ENCODE data around the gene C19orf44.

Gene C19orf44

GRCh38 chr19:16522559-16523377, 26.6 kb downstream of the C19orf44 start:
- no peaks in the 10 kb centered on the region for H3K9me3 Mint-ChIP-seq
- peaks cover 53% of the 10 kb centered on the region for H3K36me3 Mint-ChIP-seq (ENCODE audit: insufficient read depth)
- ATAC-seq (replicated peaks; ENCODE audit: extremely low read depth, poor library complexity, severe bottlenecking) (no peak), DNase-seq (ENCODE audit: low spot score in 2 of 2) (no peak)
- H3K27ac Mint-ChIP-seq (ENCODE audit: low read depth): no peak overlapping the region
- H3K4me3 Mint-ChIP-seq: no peak overlapping the region
- no peaks in the 10 kb centered on the region for H3K27me3 Mint-ChIP-seq
- peaks cover 3% of the 10 kb centered on the region for H3K4me1 Mint-ChIP-seq

- Mint-ChIP-seq H3K4me1 (no peaks in the 10 kb centered on the region), H3K9me3 (no peaks in the 10 kb centered on the region), H3K27ac (ENCODE audit: low read depth) (no peak overlapping the region), H3K4me3 (no peak overlapping the region), H3K27me3 (no peaks in the 10 kb centered on the region), H3K36me3 (ENCODE audit: insufficient read depth) (peaks cover 47% of the 10 kb centered on the region)
- ATAC-seq (replicated peaks; ENCODE audit: extremely low read depth, poor library complexity, severe bottlenecking) (no peak), DNase-seq (ENCODE audit: low spot score in 2 of 2) (no peak)
These were observed 29.0 kb downstream of the C19orf44 start for GRCh38 chr19:16524991-16525734.

- Mint-ChIP-seq H3K36me3 (ENCODE audit: insufficient read depth) (peaks cover 42% of the 10 kb centered on the region), H3K4me3 (no peak overlapping the region), H3K9me3 (no peaks in the 10 kb centered on the region), H3K27ac (ENCODE audit: low read depth) (no peak overlapping the region), H3K27me3 (no peaks in the 10 kb centered on the region), H3K4me1 (no peaks in the 10 kb centered on the region)
- ATAC-seq (replicated peaks; ENCODE audit: extremely low read depth, poor library complexity, severe bottlenecking): no peak
- no peak for DNase-seq (ENCODE audit: low spot score in 2 of 2)
These were observed 29.7 kb downstream of the C19orf44 start for GRCh38 chr19:16525751-16526481.

GRCh38 chr19:16527334-16527935, 31.2 kb downstream of the C19orf44 start:
- Mint-ChIP-seq H3K27ac (ENCODE audit: low read depth) (no peak overlapping the region), H3K4me3 (no peak overlapping the region), H3K27me3 (no peaks in the 10 kb centered on the region), H3K4me1 (peaks cover 4% of the 10 kb centered on the region), H3K36me3 (ENCODE audit: insufficient read depth) (peaks cover 45% of the 10 kb centered on the region), H3K9me3 (no peaks in the 10 kb centered on the region)
- DNase-seq (ENCODE audit: low spot score in 2 of 2) (no peak), ATAC-seq (replicated peaks; ENCODE audit: extremely low read depth, poor library complexity, severe bottlenecking) (no peak)

GRCh38 chr19:16527971-16528521, 31.9 kb downstream of the C19orf44 start:
- ATAC-seq (replicated peaks; ENCODE audit: extremely low read depth, poor library complexity, severe bottlenecking) (no peak), DNase-seq (ENCODE audit: low spot score in 2 of 2) (peak; percentile 21 to 36)
- Mint-ChIP-seq H3K4me1 (peaks cover 4% of the 10 kb centered on the region), H3K27me3 (no peaks in the 10 kb centered on the region), H3K27ac (ENCODE audit: low read depth) (no peak overlapping the region), H3K4me3 (no peak overlapping the region), H3K9me3 (no peaks in the 10 kb centered on the region), H3K36me3 (ENCODE audit: insufficient read depth) (peaks cover 45% of the 10 kb centered on the region)

DNA sequence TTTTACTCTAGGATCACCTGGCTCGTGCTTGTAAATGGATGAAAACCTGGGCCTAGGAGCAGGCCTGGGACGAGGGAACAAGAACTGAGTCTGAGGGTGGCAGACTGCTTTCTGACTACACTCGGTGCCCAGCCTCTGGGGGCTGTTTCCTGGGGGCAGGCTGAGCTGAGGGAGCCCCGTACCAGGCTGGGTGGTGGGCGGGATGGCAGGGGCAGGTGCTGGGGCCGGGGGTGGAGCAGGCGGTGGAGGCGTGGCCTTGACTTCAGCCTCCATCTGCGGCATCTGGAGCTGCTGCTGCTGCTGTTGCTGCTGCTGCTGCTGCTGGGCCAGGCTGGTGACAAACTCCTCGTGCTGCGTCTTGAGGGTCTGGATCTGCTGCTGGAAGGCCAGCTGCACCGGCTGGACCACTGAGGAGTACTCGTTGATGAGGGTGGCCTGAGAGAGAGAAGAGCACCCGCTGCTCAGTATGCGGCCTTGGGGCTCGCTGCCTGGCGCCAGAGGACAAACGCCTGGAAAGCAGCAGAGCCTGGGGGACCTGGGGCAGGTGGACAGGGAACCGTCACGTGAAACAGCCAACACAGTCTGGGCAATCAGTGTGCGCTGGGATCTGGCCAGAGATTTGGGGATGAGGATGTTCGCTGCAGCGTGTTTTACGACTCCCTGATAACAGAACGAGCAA, 33.4 kb downstream of the C19orf44 start:
- Mint-ChIP-seq H3K36me3 (ENCODE audit: insufficient read depth) (peaks cover 45% of the 10 kb centered on the region), H3K9me3 (no peaks in the 10 kb centered on the region), H3K4me3 (no peak overlapping the region), H3K27ac (ENCODE audit: low read depth) (no peak overlapping the region), H3K4me1 (peaks cover 4% of the 10 kb centered on the region), H3K27me3 (no peaks in the 10 kb centered on the region)
- no peak for ATAC-seq (replicated peaks; ENCODE audit: extremely low read depth, poor library complexity, severe bottlenecking)
- no peak for DNase-seq (ENCODE audit: low spot score in 2 of 2)

DNA sequence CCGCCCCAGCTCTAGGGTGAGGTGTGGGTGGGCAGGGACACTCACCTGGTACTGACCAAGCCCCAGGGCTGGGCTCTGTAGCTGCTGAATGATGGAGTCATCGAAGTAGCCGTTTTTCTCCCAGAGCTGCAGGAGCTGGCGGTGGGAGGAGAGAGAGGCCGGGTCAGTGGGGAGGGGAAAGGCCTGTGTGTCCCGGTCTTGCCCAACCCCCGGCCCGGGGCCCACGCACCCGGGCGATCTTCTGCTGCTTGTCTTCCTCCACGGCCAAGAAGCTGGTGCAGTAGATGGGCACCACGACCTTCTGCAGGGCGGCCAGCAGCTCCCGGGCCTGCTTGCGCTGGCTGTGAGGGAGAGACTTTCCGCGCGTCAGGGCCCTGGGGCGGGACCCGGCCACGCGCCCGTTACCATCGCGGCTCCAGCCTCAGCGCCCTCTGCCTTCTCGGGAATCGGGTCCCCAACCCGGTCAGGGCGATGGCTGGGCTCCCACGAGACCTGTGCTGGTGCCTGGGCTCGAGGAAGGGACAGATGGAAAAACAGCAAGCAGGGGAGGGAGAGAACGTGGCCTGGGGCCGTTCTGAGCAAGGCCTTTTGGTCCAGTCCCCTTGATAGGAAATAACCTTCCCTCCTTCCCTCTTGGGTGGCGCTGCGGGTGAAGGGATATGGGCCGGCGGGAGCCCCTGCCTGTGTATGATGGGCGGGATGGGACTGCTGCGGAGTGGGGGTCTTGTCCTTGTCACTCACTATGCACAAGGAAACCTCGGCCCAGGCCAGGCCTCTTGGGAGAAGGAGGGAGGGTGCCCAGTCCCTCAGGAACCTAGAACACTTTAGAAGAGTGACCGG, 34.6 kb downstream of the C19orf44 start:
- Mint-ChIP-seq H3K27me3 (no peaks in the 10 kb centered on the region), H3K4me3 (no peak overlapping the region), H3K9me3 (no peaks in the 10 kb centered on the region), H3K36me3 (ENCODE audit: insufficient read depth) (peaks cover 44% of the 10 kb centered on the region), H3K27ac (ENCODE audit: low read depth) (no peak overlapping the region), H3K4me1 (peaks cover 4% of the 10 kb centered on the region)
- no peak for DNase-seq (ENCODE audit: low spot score in 2 of 2)
- ATAC-seq (replicated peaks; ENCODE audit: extremely low read depth, poor library complexity, severe bottlenecking): no peak

DNA sequence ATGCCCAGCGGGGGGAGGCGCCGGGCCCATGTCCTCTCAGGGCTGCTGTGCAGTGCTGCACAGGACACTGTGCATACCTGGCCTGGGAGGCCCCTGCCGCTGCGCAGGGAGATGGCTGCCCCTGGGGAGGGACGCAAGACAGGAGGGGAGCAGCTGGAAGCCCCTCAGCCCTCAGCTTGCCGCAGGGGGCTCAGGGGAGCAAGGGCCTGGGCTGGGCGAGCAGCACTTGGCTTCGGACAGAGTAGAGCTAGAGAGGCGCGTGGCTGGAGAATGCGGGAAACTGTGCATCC, 35.1 kb downstream of the C19orf44 start:
- ATAC-seq (replicated peaks; ENCODE audit: extremely low read depth, poor library complexity, severe bottlenecking) (no peak), DNase-seq (ENCODE audit: low spot score in 2 of 2) (no peak)
- Mint-ChIP-seq H3K27ac (ENCODE audit: low read depth) (no peak overlapping the region), H3K9me3 (no peaks in the 10 kb centered on the region), H3K36me3 (ENCODE audit: insufficient read depth) (peaks cover 43% of the 10 kb centered on the region), H3K4me3 (no peak overlapping the region), H3K27me3 (no peaks in the 10 kb centered on the region), H3K4me1 (peaks cover 5% of the 10 kb centered on the region)

- no peak for DNase-seq (ENCODE audit: low spot score in 2 of 2)
- Mint-ChIP-seq H3K4me3 (no peak overlapping the region), H3K9me3 (no peaks in the 10 kb centered on the region), H3K36me3 (ENCODE audit: insufficient read depth) (peaks cover 38% of the 10 kb centered on the region), H3K27me3 (no peaks in the 10 kb centered on the region), H3K27ac (ENCODE audit: low read depth) (no peak overlapping the region), H3K4me1 (peaks cover 17% of the 10 kb centered on the region)
- no peak for ATAC-seq (replicated peaks; ENCODE audit: extremely low read depth, poor library complexity, severe bottlenecking)
These were observed 36.4 kb downstream of the C19orf44 start for GRCh38 chr19:16532440-16533234.

- peaks cover 30% of the 10 kb centered on the region for H3K36me3 Mint-ChIP-seq (ENCODE audit: insufficient read depth)
- peaks cover 42% of the 10 kb centered on the region for H3K4me1 Mint-ChIP-seq
- DNase-seq (ENCODE audit: low spot score in 2 of 2) (no peak), ATAC-seq (replicated peaks; ENCODE audit: extremely low read depth, poor library complexity, severe bottlenecking) (no peak)
- no peak overlapping the region for H3K27ac Mint-ChIP-seq (ENCODE audit: low read depth)
- H3K27me3 Mint-ChIP-seq: no peaks in the 10 kb centered on the region
- no peak overlapping the region for H3K4me3 Mint-ChIP-seq
- H3K9me3 Mint-ChIP-seq: no peaks in the 10 kb centered on the region
These were observed 39.2 kb downstream of the C19orf44 start for GRCh38 chr19:16535381-16535780.

- peaks cover 31% of the 10 kb centered on the region for H3K36me3 Mint-ChIP-seq (ENCODE audit: insufficient read depth)
- H3K4me1 Mint-ChIP-seq: peaks cover 42% of the 10 kb centered on the region
- no peak for DNase-seq (ENCODE audit: low spot score in 2 of 2)
- H3K27ac Mint-ChIP-seq (ENCODE audit: low read depth): no peak overlapping the region
- H3K9me3 Mint-ChIP-seq: no peaks in the 10 kb centered on the region
- no peak for ATAC-seq (replicated peaks; ENCODE audit: extremely low read depth, poor library complexity, severe bottlenecking)
- no peaks in the 10 kb centered on the region for H3K27me3 Mint-ChIP-seq
- no peak overlapping the region for H3K4me3 Mint-ChIP-seq
These were observed 39.9 kb downstream of the C19orf44 start for GRCh38 chr19:16536130-16536529.
